B cell (primary cell): Measurements from ENCODE around the gene DIPK1A. TPM values are rescaled to one million over a fixed set of nuclear protein-coding genes. Genes with fewer than 3 reads are reported as not detected.

Experiments
- ATAC-seq: fragments of 200-7000 bp; cut with Tn5 transposase; one replicate; pipeline ENCODE4 v1.10.0; 2021; ENCODE audit warnings: low read depth, mild to moderate bottlenecking, moderate number of reproducible peaks, moderate library complexity
- CTCF ChIA-PET: fragments of 350-600 bp; sonication (Branson Sonifier 250); formaldehyde crosslinking; loops from one replicate; lab custom pipeline; 2021; ENCODE audit warnings: antibody characterized with exemption, inconsistent platforms; lab: Charles Lee
- POLR2A ChIA-PET: fragments of 350-600 bp; sonication (Branson Sonifier 250); formaldehyde crosslinking; loops from one replicate; lab custom pipeline; 2021; ENCODE audit warnings: antibody characterized with exemption; lab: Charles Lee
- DNase-seq: peaks from one replicate; pipeline ENCODE4 v3.0.0; 2013
- H2AFZ ChIP-seq: 2 replicates; pipeline ENCODE4 v1.6.1; 2012; ENCODE audit warnings: mild to moderate bottlenecking, low read depth, low read length; ENCODE audit not compliant: insufficient read depth, poor library complexity, severe bottlenecking
- H3K27ac ChIP-seq, 2 donors: 1 replicate in 1 of 2; 2 replicates in 1 of 2; pipeline ENCODE4 v1.5.1; 2012 to 2013; ENCODE audit warnings: low read length in 2 of 2, mild to moderate bottlenecking in 2 of 2, moderate library complexity in 1 of 2
- H3K27me3 ChIP-seq, 4 experiments: fragments of 200-600 bp in 1 of 4; sonication (generic) in 1 of 4; replicated peaks in 1 of 4; 1 replicate in 2 of 4; 2 replicates in 2 of 4; pipeline versions ENCODE4 v1.6.1 to v1.7.0; 2013 to 2016; ENCODE audit warnings: low read length in 3 of 4, mild to moderate bottlenecking in 2 of 4, mixed read lengths in 1 of 4, moderate library complexity in 1 of 4; ENCODE audit not compliant: insufficient read depth in 4 of 4, control insufficient read depth in 3 of 4; ENCODE audit errors: control extremely low read depth in 1 of 4
- H3K36me3 ChIP-seq, 2 experiments: replicated peaks in 1 of 2; 1 replicate in 1 of 2; 2 replicates in 1 of 2; pipeline versions ENCODE4 v1.6.1 to v1.7.1; 2013; ENCODE audit warnings: low read length in 1 of 2; ENCODE audit not compliant: insufficient read depth in 2 of 2, control insufficient read depth in 1 of 2; ENCODE audit errors: control extremely low read depth in 1 of 2, extremely low read depth in 1 of 2
- H3K4me1 ChIP-seq, 2 donors: fragments of 200-600 bp in 1 of 2; sonication (generic) in 1 of 2; 1 replicate in 1 of 2; 2 replicates in 1 of 2; pipeline versions ENCODE4 v1.5.1 to v1.6.1; 2013 to 2017; ENCODE audit warnings: low read length in 2 of 2; ENCODE audit not compliant: control insufficient read depth in 2 of 2, insufficient read depth in 2 of 2
- H3K4me2 ChIP-seq: replicated peaks from 2 replicates; pipeline ENCODE3; 2012; ENCODE audit warnings: mild to moderate bottlenecking, low read depth, low read length; ENCODE audit not compliant: poor library complexity, severe bottlenecking
- H3K4me3 ChIP-seq, 5 experiments: fragments of 200-600 bp in 1 of 5; sonication (generic) in 1 of 5; 1 replicate in 3 of 5; 2 replicates in 2 of 5; pipeline versions ENCODE4 v1.5.1 to v1.7.0; 2011 to 2016; ENCODE audit warnings: low read length in 4 of 5, mild to moderate bottlenecking in 4 of 5, low read depth in 2 of 5, control low read depth in 1 of 5, moderate library complexity in 1 of 5; ENCODE audit not compliant: insufficient read depth in 1 of 5; ENCODE audit errors: control extremely low read depth in 1 of 5, extremely low read depth in 1 of 5
- H3K79me2 ChIP-seq: fragments of 200-600 bp; sonication (generic); one replicate; pipeline ENCODE4 v1.6.0; 2016; ENCODE audit warnings: low read length; ENCODE audit not compliant: control insufficient read depth, insufficient read depth
- H3K9ac ChIP-seq: fragments of 200-600 bp; sonication (generic); 2 replicates; pipeline ENCODE4 v1.6.1; 2017; ENCODE audit warnings: mild to moderate bottlenecking, low read length, moderate library complexity
- H3K9me3 ChIP-seq, 3 donors: one replicate each; pipeline versions ENCODE4 v1.6.1 to v1.7.1; 2013; ENCODE audit warnings: low read length in 2 of 3; ENCODE audit not compliant: control insufficient read depth in 2 of 3, insufficient read depth in 1 of 3; ENCODE audit errors: control extremely low read depth in 1 of 3
- H4K20me1 ChIP-seq: 2 replicates; pipeline ENCODE4 v1.6.0; 2012; ENCODE audit warnings: mild to moderate bottlenecking, low read length; ENCODE audit not compliant: insufficient read depth, control insufficient read depth, poor library complexity, severe bottlenecking
- H3K27ac Mint-ChIP-seq: one replicate; pipeline ENCODE4 v1.8.0; 2021; ENCODE audit warnings: mixed read lengths
- H3K27me3 Mint-ChIP-seq: one replicate; pipeline ENCODE4 v1.8.0; 2021; ENCODE audit warnings: mixed read lengths
- H3K4me1 Mint-ChIP-seq: one replicate; pipeline ENCODE4 v1.8.0; 2021; ENCODE audit warnings: mixed read lengths
- H3K4me3 Mint-ChIP-seq: one replicate; pipeline ENCODE4 v1.8.0; 2021; ENCODE audit warnings: mixed read lengths
- H3K9me3 Mint-ChIP-seq: one replicate; pipeline ENCODE4 v1.8.0; 2022; ENCODE audit warnings: mixed read lengths; ENCODE audit not compliant: insufficient read depth
- CTCF ChIP-seq: fragments of 200-600 bp; IDR thresholded peaks from one replicate; pipeline ENCODE4 v1.8.0; 2022; ENCODE audit warnings: antibody characterized with exemption, mild to moderate bottlenecking
- EZH2 ChIP-seq: IDR thresholded peaks from 2 replicates; pipeline ENCODE4 v1.6.1; 2012; ENCODE audit warnings: borderline replicate concordance, low read depth, mild to moderate bottlenecking, moderate library complexity, low read length; ENCODE audit not compliant: insufficient read depth, poor library complexity, severe bottlenecking
- WGBS: methylation state at CpG from one replicate; pipeline ENCODE4 v1.1.5; 2013; ENCODE audit warnings: missing lambda C conversion rate; ENCODE audit not compliant: insufficient coverage; 5-methylcytosine and 5-hydroxymethylcytosine counted together
- intact Hi-C: fragments of 100-400 bp; cut with micrococcal nuclease; formaldehyde crosslinking; loops from one replicate; pipeline ENCODE4 v1.10.0; 2022
- polyA plus RNA-seq: library from polyadenylated mRNA; depleted of rRNA; stranded (reverse); fragments of >200 nt; gene quantifications from 2 replicates; pipeline ENCODE4 v1.2.3, GENCODE V29; 2012
- total RNA-seq, 2 donors: library from RNA; stranded (reverse); fragments of 120-200 nt in 1 of 2; gene quantifications; 1 replicate in 1 of 2; 2 replicates in 1 of 2; pipeline versions ENCODE4 v1.2.3 to v1.2.4, GENCODE V29; 2013 to 2022

The DIPK1A gene
- total and polyA plus RNA-seq, 2 donors (not counting 1 experiment from before 2014, with no cell fraction given): 10.7 to 22.7 TPM

DNA sequence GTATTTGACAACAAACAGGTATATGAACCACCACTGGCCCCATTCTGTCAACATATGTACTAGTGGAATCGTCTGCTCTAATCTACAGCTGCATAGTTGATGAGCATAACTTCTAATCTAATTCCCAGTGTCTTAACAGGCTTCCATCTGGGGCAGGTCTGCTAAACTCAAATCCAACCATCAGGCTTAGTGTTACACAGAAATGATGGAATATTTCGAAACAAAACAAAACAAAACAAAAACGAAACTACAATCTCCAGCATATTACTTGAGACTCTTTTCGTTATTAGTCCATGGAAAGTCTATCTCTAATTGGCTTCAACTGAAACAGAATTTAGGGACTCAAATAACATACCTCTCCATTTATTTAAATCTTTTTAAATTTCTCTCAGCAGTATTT is 37.6 kb downstream of the DIPK1A start:
- H3K4me1 Mint-ChIP-seq: peaks cover 59% of the 10 kb centered on the region
- H3K4me1 ChIP-seq: peaks cover 13 to 32% of the 10 kb centered on the region in 2 donors
- WGBS: 100% methylated on average over 1 of the region's 4 CpGs
- peaks cover 7% of the 10 kb centered on the region for H4K20me1 ChIP-seq
- H2AFZ ChIP-seq: no peak overlapping the region
- ATAC-seq (no peak), DNase-seq (no peak)
- no peak overlapping the region for H3K4me2 ChIP-seq
- no peaks in the 10 kb centered on the region for H3K27me3 Mint-ChIP-seq
- ChIA-PET POLR2A (no interaction called here), CTCF (interaction anchor here (0.6 to 2.1 kb wide), 2 partner anchors 15 to 37 kb away, joined by 3 to 7 read pairs; partner anchors contain the start of gene DIPK1A)
- H3K27ac Mint-ChIP-seq: no peak overlapping the region
- H3K79me2 ChIP-seq: peaks cover 94% of the 10 kb centered on the region
- peaks cover 0 to 3% of the 10 kb centered on the region in 2 experiments for H3K36me3 ChIP-seq
- no peaks in the 10 kb centered on the region for H3K9me3 ChIP-seq
- no peak overlapping the region for H3K9ac ChIP-seq
- no peak overlapping the region for H3K4me3 ChIP-seq
- H3K4me3 Mint-ChIP-seq: no peak overlapping the region
- intact Hi-C loops: no loop called here
- TF ChIP-seq CTCF (no peak), EZH2 (no peak)
- no peaks in the 10 kb centered on the region for H3K27me3 ChIP-seq
- peaks cover 2% of the 10 kb centered on the region for H3K9me3 Mint-ChIP-seq
- no peak overlapping the region for H3K27ac ChIP-seq

DNA sequence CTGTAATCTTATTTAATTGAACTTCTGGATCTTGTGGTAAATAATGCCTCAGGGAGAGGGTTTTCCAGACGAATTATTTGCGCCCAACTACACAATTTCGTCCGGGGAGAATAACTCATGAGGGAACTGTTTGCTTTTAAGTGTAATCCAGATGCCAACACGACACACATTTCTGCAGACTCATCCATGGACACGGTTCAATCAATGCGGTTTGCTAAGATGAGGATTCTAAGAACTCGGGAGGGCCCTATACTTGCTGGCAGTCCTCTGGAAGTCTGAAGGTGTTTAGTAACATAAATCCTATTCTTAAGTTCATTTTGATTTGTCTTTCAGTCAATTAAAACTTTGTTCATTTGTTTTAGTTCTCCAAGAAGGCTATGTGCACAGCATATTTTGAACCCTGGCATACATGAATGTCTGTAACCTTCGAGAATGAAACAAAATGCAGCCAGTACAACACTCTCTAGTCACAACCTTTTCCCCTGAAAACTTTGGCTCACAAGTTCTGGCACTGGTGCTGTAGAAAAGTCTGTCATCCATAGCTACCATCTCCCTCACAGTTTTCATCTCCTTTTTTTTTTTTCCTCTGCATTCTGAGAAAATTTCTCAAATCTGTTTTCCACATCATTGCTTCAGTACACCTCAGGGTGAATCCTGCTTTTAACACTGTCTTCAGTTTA is 38.8 kb downstream of the DIPK1A start:
- Histone ChIP-seq H3K27ac (no peak overlapping the region), H3K27me3 (no peaks in the 10 kb centered on the region), H3K4me2 (no peak overlapping the region), H3K36me3 (peaks cover 0 to 3% of the 10 kb centered on the region in 2 experiments), H3K9me3 (no peaks in the 10 kb centered on the region), H3K4me3 (no peak overlapping the region), H3K4me1 (peaks cover 9 to 22% of the 10 kb centered on the region in 2 donors), H3K9ac (no peak overlapping the region), H3K79me2 (peaks cover 92% of the 10 kb centered on the region), H4K20me1 (peaks cover 10% of the 10 kb centered on the region), H2AFZ (no peak overlapping the region)
- ChIA-PET POLR2A (no interaction called here), CTCF (no interaction called here)
- peaks cover 2% of the 10 kb centered on the region for H3K9me3 Mint-ChIP-seq
- intact Hi-C loops: no loop called here
- 92% methylated on average over 4 of the region's 9 CpGs for WGBS
- H3K27me3 Mint-ChIP-seq: no peaks in the 10 kb centered on the region
- no peak overlapping the region for H3K4me3 Mint-ChIP-seq
- TF ChIP-seq EZH2 (no peak), CTCF (no peak)
- peak overlapping the region; percentile 27 for H3K27ac Mint-ChIP-seq
- DNase-seq (no peak), ATAC-seq (no peak)
- H3K4me1 Mint-ChIP-seq: peaks cover 56% of the 10 kb centered on the region
